Ectodermal cell (in vitro differentiated cells): ENCODE data around the gene DMRTA2. TPM values are rescaled to one million over a fixed set of nuclear protein-coding genes. Genes with fewer than 3 reads are reported as not detected.

Experiments used
- H3K27ac ChIP-seq: 2 replicates; pipeline ENCODE4 v1.7.0; 2013; ENCODE audit warnings: mild to moderate bottlenecking, low read depth, low read length; ENCODE audit not compliant: insufficient read depth, poor library complexity, severe bottlenecking
- H3K27me3 ChIP-seq: 2 replicates; pipeline ENCODE4 v1.7.0; 2013; ENCODE audit warnings: mild to moderate bottlenecking, low read length; ENCODE audit not compliant: insufficient read depth, control insufficient read depth, poor library complexity, severe bottlenecking
- H3K36me3 ChIP-seq: one replicate; pipeline ENCODE4 v1.7.0; 2013; ENCODE audit warnings: low read length; ENCODE audit not compliant: control insufficient read depth, insufficient read depth
- H3K4me1 ChIP-seq: one replicate; pipeline ENCODE4 v1.7.0; 2013; ENCODE audit warnings: low read length; ENCODE audit not compliant: control insufficient read depth, insufficient read depth
- H3K4me3 ChIP-seq: 2 replicates; pipeline ENCODE4 v1.7.0; 2013; ENCODE audit warnings: low read depth, low read length, control low read depth; ENCODE audit not compliant: insufficient read depth
- H3K9me3 ChIP-seq: 2 replicates; pipeline ENCODE4 v1.7.0; 2013; ENCODE audit warnings: mild to moderate bottlenecking, low read length, moderate library complexity; ENCODE audit not compliant: control insufficient read depth
- WGBS, 2 experiments: methylation state at CpG; one replicate each; pipeline ENCODE4 v1.1.7; 2013; ENCODE audit warnings: missing lambda C conversion rate in 2 of 2; 5-methylcytosine and 5-hydroxymethylcytosine counted together
- polyA plus RNA-seq, 4 experiments: library from polyadenylated mRNA; stranded (reverse); fragments of 50-300 nt; gene quantifications; one replicate each; pipeline ENCODE4 v1.2.3, GENCODE V29; 2013

DMRTA2 gene
- not detected for polyA plus RNA-seq (2013, experiment 1 of 4)
- polyA plus RNA-seq (2013, experiment 2 of 4) = 0.11 TPM
- 0.11 TPM for polyA plus RNA-seq (2013, experiment 3 of 4)
- polyA plus RNA-seq (2013, experiment 4 of 4) = 0.12 TPM

GRCh38 chr1:50422946-50423669 lies at the start of gene DMRTA2:
TSS of gene DMRTA2 (minus strand) at chr1:50423443. CDS start at chr1:50421536, 1,907 bp downstream.
- WGBS, 2 experiments = 1% methylated on average over 61 of the region's 61 CpGs
- peak within 1 kb of the TSS; percentile 11 for H3K4me3 ChIP-seq
- H3K36me3 ChIP-seq = no peaks in the 10 kb centered on the region
- H3K27ac ChIP-seq = no peak within 1 kb of the TSS
- no peaks in the 10 kb centered on the region for H3K9me3 ChIP-seq
- peaks cover 11% of the 10 kb centered on the region for H3K4me1 ChIP-seq
- H3K27me3 ChIP-seq = peaks cover 100% of the 10 kb centered on the region

GRCh38 chr1:50471967-50472366 lies 48.7 kb upstream of the DMRTA2 start:
- Histone ChIP-seq H3K27ac (no peak overlapping the region), H3K9me3 (no peaks in the 10 kb centered on the region), H3K4me1 (peaks cover 7% of the 10 kb centered on the region), H3K36me3 (no peaks in the 10 kb centered on the region), H3K27me3 (no peaks in the 10 kb centered on the region), H3K4me3 (no peak overlapping the region)
- 81 to 86% methylated on average over 2 to 3 of the region's 3 CpGs for WGBS, 2 experiments

DNA sequence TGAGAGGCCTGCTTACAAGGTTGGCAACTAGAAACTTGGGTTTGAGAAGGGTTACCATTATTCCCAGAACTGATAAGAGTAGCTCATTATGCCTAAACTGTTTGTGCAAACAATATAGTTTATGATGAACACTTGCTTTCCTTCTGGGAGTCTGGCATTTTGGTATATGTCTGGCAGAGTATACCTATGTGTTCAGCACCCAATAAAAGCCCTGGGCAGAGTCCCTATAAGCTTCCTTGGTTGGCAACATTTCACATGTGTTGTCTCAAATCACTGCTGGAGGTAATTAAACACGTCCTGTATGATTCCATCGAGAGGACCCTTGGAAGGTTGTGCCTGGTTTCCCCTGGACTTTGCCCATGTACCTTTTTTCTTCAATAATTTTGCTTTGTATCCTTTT lies 39.7 kb upstream of the DMRTA2 start:
- 87 to 92% methylated on average over 2 of the region's 2 CpGs for WGBS, 2 experiments
- Histone ChIP-seq H3K4me3 (no peak overlapping the region), H3K27me3 (no peaks in the 10 kb centered on the region), H3K27ac (no peak overlapping the region), H3K4me1 (no peaks in the 10 kb centered on the region), H3K36me3 (no peaks in the 10 kb centered on the region), H3K9me3 (no peaks in the 10 kb centered on the region)

DNA sequence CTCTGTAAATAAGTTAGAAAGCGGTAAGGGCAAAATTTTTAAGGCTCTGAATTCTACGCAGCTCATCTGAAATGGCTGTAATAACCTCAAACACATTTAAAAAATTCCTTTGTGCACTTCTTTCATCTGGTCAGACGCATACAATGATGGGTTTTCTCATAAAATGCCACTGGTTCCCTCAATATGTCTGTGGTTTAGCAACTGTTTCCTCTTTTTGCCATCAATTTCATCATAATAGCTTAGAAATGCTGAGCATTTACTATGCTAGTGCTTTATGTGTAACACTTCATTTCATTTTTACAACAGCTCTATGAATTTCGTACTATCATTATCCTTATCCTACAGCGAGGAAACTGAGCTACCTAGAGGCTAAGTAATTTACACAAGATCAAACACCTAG lies 35.3 kb upstream of the DMRTA2 start:
- Histone ChIP-seq H3K27me3 (no peaks in the 10 kb centered on the region), H3K4me1 (no peaks in the 10 kb centered on the region), H3K27ac (no peak overlapping the region), H3K4me3 (no peak overlapping the region), H3K36me3 (no peaks in the 10 kb centered on the region), H3K9me3 (no peaks in the 10 kb centered on the region)
- 96 to 98% methylated on average over 4 to 5 of the region's 5 CpGs for WGBS, 2 experiments

- Histone ChIP-seq H3K4me1 (no peaks in the 10 kb centered on the region), H3K9me3 (no peaks in the 10 kb centered on the region), H3K36me3 (no peaks in the 10 kb centered on the region), H3K4me3 (no peak overlapping the region), H3K27ac (no peak overlapping the region), H3K27me3 (no peaks in the 10 kb centered on the region)
- WGBS, 2 experiments = 79 to 93% methylated on average over 1 of the region's 1 CpG
Measured at GRCh38 chr1:50454911-50455310, 31.7 kb upstream of the DMRTA2 start.

GRCh38 chr1:50453266-50453665 lies 30.0 kb upstream of the DMRTA2 start:
- WGBS, 2 experiments = 70 to 73% methylated on average over 6 to 7 of the region's 7 CpGs

DNA sequence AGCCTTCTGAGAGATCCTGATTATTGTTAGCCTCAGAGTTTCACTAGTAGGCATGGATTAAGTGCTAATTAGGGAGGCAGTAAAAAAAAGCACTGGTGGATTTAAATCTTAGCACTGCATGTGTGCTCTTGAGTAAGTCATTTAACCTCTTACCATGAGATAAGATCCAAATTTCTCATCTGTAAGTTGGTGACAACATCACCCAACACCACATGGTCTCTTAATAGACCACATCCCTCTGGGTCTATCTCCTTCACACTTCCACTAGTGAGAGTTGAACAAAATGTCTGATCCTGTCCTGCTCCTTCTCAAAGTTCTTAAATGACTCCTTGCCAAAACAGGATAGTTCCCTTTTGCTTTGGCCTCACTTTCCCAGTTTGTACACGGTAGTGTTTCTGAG lies 29.5 kb upstream of the DMRTA2 start:
- H3K4me3 ChIP-seq = no peak overlapping the region
- H3K36me3 ChIP-seq = no peaks in the 10 kb centered on the region
- no peaks in the 10 kb centered on the region for H3K9me3 ChIP-seq
- 84 to 100% methylated on average over 1 of the region's 1 CpG for whole genome bisulfite sequencing, 2 experiments
- no peak overlapping the region for H3K27ac ChIP-seq
- no peaks in the 10 kb centered on the region for H3K4me1 ChIP-seq
- H3K27me3 ChIP-seq = no peaks in the 10 kb centered on the region

More at GRCh38 chr1:50453266-50453665, 30.0 kb upstream of the DMRTA2 start:
- Histone ChIP-seq H3K27ac (no peak overlapping the region), H3K36me3 (no peaks in the 10 kb centered on the region), H3K9me3 (no peaks in the 10 kb centered on the region), H3K27me3 (no peaks in the 10 kb centered on the region), H3K4me3 (no peak overlapping the region), H3K4me1 (no peaks in the 10 kb centered on the region)

GRCh38 chr1:50450861-50451653 lies 27.8 kb upstream of the DMRTA2 start:
- H3K27ac ChIP-seq = no peak overlapping the region
- 85% methylated on average over 3 of the region's 4 CpGs for WGBS, 2 experiments
- no peaks in the 10 kb centered on the region for H3K4me1 ChIP-seq
- no peaks in the 10 kb centered on the region for H3K36me3 ChIP-seq
- no peaks in the 10 kb centered on the region for H3K27me3 ChIP-seq
- H3K4me3 ChIP-seq = no peak overlapping the region
- H3K9me3 ChIP-seq = no peaks in the 10 kb centered on the region

DNA sequence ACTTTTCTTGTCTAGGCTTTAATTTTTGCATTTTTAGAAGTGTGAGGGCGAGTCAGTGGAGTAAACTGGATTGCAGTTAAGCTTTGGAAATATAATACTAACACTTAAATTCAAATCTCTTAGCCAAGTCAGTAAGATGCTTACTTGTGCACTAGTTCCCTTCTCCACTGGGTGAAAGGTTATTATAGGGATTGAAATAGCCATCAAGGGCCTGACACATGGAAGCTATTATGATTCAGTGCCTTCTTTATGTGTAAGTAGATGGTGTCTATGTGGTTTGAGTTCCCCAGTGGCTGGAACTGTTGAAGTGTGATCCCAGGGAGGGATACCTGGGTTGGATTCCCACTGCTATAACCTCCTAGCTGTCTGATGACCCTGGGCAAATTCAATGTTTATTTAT lies 24.7 kb upstream of the DMRTA2 start:
- no peaks in the 10 kb centered on the region for H3K36me3 ChIP-seq
- no peaks in the 10 kb centered on the region for H3K27me3 ChIP-seq
- no peak overlapping the region for H3K4me3 ChIP-seq
- no peaks in the 10 kb centered on the region for H3K9me3 ChIP-seq
- no peaks in the 10 kb centered on the region for H3K4me1 ChIP-seq
- no peak overlapping the region for H3K27ac ChIP-seq
- 100% methylated on average over 1 of the region's 1 CpG; no CpG with 5 or more reads in 1 of the 2 experiments for WGBS, 2 experiments

DNA sequence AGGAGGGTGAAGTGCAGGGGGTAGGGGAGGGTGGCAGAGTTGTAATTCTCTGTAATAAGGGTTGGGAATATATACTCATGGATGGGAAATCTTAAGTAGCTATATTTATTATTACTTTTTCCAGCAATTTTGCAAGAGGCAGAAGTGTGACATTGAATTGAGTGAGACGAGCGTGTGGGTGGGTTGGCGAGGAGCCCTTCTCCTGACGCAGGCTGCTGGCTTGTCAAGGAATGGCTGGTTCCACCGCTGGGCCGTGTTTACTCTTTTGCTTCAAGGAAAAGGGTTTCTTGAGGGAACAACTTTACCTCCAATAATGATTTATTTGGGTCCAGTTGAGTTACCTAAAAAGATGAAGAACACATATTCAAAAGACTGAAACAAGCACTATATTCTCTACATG lies 17.9 kb upstream of the DMRTA2 start:
- WGBS, 2 experiments = 93 to 97% methylated on average over 6 of the region's 6 CpGs
- peaks cover 5% of the 10 kb centered on the region for H3K36me3 ChIP-seq

More for the DNA sequence above, 17.9 kb upstream of the DMRTA2 start:
- no peak overlapping the region for H3K27ac ChIP-seq
- no peak overlapping the region for H3K4me3 ChIP-seq
- H3K4me1 ChIP-seq = no peaks in the 10 kb centered on the region
- no peaks in the 10 kb centered on the region for H3K9me3 ChIP-seq
- H3K27me3 ChIP-seq = no peaks in the 10 kb centered on the region
